Measurements from ENCODE around the gene PTPMT1.

The PTPMT1 gene

GRCh38 chr11:47616726-47617416 is 51.5 kb downstream of the PTPMT1 start:
- no peak for DNase-seq

- no peak for DNase-seq
Measured at GRCh38 chr11:47617417-47617809, 52.0 kb downstream of the PTPMT1 start.

GRCh38 chr11:47620836-47621378 is 55.5 kb downstream of the PTPMT1 start:
- no peak for DNase-seq
